Neural cell (in vitro differentiated cells): ENCODE measurements around the gene PXDN. TPM values are rescaled to one million over a fixed set of nuclear protein-coding genes. Genes with fewer than 3 reads are reported as not detected.

Experiments used
- H2AFZ ChIP-seq: fragments of 200-600, 300-800 bp; sonication (generic), shearing (Covaris generic); 2 replicates; pipeline ENCODE4 v1.6.0; 2014; ENCODE audit warnings: low read depth, mild to moderate bottlenecking, antibody characterized with exemption, low read length, moderate library complexity
- H3F3A ChIP-seq: fragments of 200-600 bp; shearing (Covaris generic); 2 replicates; pipeline ENCODE4 v1.6.1; 2016; ENCODE audit warnings: mild to moderate bottlenecking, moderate library complexity, mixed read lengths, antibody characterized with exemption, low read length; ENCODE audit not compliant: insufficient read depth, poor library complexity, severe bottlenecking
- H3K27ac ChIP-seq: fragments of 200-600, 300-800 bp; sonication (generic), shearing (Covaris generic); 2 replicates; pipeline ENCODE4 v1.5.1; 2014; ENCODE audit warnings: mild to moderate bottlenecking, low read length, moderate library complexity
- H3K27me3 ChIP-seq: fragments of 300-800, 200-600 bp; sonication (generic), shearing (Covaris generic); 2 replicates; pipeline ENCODE4 v1.6.0; 2014; ENCODE audit warnings: mild to moderate bottlenecking, low read depth, low read length, moderate library complexity; ENCODE audit not compliant: insufficient read depth
- H3K36me3 ChIP-seq: fragments of 300-800, 200-600 bp; sonication (generic), shearing (Covaris generic); 2 replicates; pipeline ENCODE4 v1.5.1; 2014; ENCODE audit warnings: mild to moderate bottlenecking, antibody characterized with exemption, low read length, moderate library complexity; ENCODE audit not compliant: insufficient read depth
- H3K4me2 ChIP-seq: fragments of 300-800, 200-600 bp; sonication (generic), shearing (Covaris generic); 2 replicates; pipeline ENCODE4 v1.6.0; 2014; ENCODE audit warnings: mild to moderate bottlenecking, low read length
- H3K4me3 ChIP-seq: fragments of 300-800, 200-600 bp; sonication (generic), shearing (Covaris generic); 2 replicates; pipeline ENCODE4 v1.5.1; 2014; ENCODE audit warnings: mild to moderate bottlenecking, low read length, moderate library complexity
- H3K79me2 ChIP-seq: fragments of 200-600 bp; shearing (Covaris generic); replicated peaks from 2 replicates; pipeline ENCODE4 v1.6.0; 2014; ENCODE audit warnings: mild to moderate bottlenecking, low read length, moderate library complexity; ENCODE audit not compliant: insufficient read depth
- H3K9ac ChIP-seq: fragments of 300-800, 200-600 bp; sonication (generic), shearing (Covaris generic); 2 replicates; pipeline ENCODE4 v1.6.1; 2016; ENCODE audit warnings: mild to moderate bottlenecking, low read length, mixed read lengths
- H3K9me2 ChIP-seq: fragments of 200-600 bp; shearing (Covaris generic); 2 replicates; pipeline ENCODE4 v1.6.1; 2016; ENCODE audit warnings: mild to moderate bottlenecking, low read length, mixed read lengths; ENCODE audit not compliant: insufficient read depth
- H3K9me3 ChIP-seq: fragments of 200-600, 300-800 bp; sonication (generic), shearing (Covaris generic); 2 replicates; pipeline ENCODE4 v1.6.1; 2016; ENCODE audit warnings: mild to moderate bottlenecking, mixed run types, low read length, moderate library complexity, mixed read lengths
- H4K20me1 ChIP-seq: fragments of 200-600 bp; shearing (Covaris generic); 2 replicates; pipeline ENCODE4 v1.6.1; 2016; ENCODE audit warnings: mild to moderate bottlenecking, mixed run types; ENCODE audit not compliant: insufficient read depth
- EP300 ChIP-seq: fragments of 450-650 bp; conservative IDR thresholded peaks from 2 replicates; pipeline ENCODE4 v1.6.1; 2014; ENCODE audit warnings: antibody characterized with exemption, mild to moderate bottlenecking, moderate library complexity; ENCODE audit not compliant: poor library complexity, severe bottlenecking
- EZH2 ChIP-seq: fragments of 200-600, 300-800 bp; shearing (Covaris generic), sonication (generic); IDR thresholded peaks from 2 replicates; pipeline ENCODE4 v1.6.1; 2014; ENCODE audit warnings: antibody characterized with exemption, low read length, borderline replicate concordance, mild to moderate bottlenecking; ENCODE audit not compliant: insufficient read depth, poor library complexity, severe bottlenecking
- MXI1 ChIP-seq: fragments of 450-650 bp; conservative IDR thresholded peaks from 2 replicates; pipeline ENCODE4 v1.6.1; 2014; ENCODE audit warnings: antibody characterized with exemption, mild to moderate bottlenecking; ENCODE audit not compliant: poor library complexity, severe bottlenecking
- POLR2AphosphoS5 ChIP-seq: IDR thresholded peaks from 2 replicates; pipeline ENCODE4 v1.6.1; 2012
- RAD21 ChIP-seq: fragments of 450-650 bp; conservative IDR thresholded peaks from 2 replicates; pipeline ENCODE4 v1.6.1; 2014; ENCODE audit warnings: antibody characterized with exemption, mild to moderate bottlenecking, moderate library complexity
- SMC3 ChIP-seq: fragments of 450-650 bp; conservative IDR thresholded peaks from 2 replicates; pipeline ENCODE4 v1.6.1; 2014; ENCODE audit warnings: antibody characterized with exemption, mild to moderate bottlenecking, moderate library complexity; ENCODE audit not compliant: poor library complexity
- TAF1 ChIP-seq: IDR thresholded peaks from 2 replicates; pipeline ENCODE4 v1.6.1; 2012; ENCODE audit warnings: low read depth
- polyA plus RNA-seq: library from polyadenylated mRNA; depleted of rRNA; stranded (reverse); fragments of >200 nt; gene quantifications from 2 replicates; pipeline ENCODE4 v1.2.3, GENCODE V29; 2014
- TF ChIP-seq, protein P1 (sequence below): IDR thresholded peaks from 2 replicates; pipeline ENCODE4 v1.6.1; 2012; ENCODE audit warnings: borderline replicate concordance
- TF ChIP-seq, protein P2 (sequence below): fragments of 450-650 bp; IDR thresholded peaks from 2 replicates; pipeline ENCODE4 v1.5.1; 2014; ENCODE audit warnings: antibody characterized with exemption, mild to moderate bottlenecking, moderate library complexity; ENCODE audit not compliant: poor library complexity, severe bottlenecking

PXDN gene
- polyA plus RNA-seq, 1 donor from 2014 or later, result 181 TPM

DNA sequence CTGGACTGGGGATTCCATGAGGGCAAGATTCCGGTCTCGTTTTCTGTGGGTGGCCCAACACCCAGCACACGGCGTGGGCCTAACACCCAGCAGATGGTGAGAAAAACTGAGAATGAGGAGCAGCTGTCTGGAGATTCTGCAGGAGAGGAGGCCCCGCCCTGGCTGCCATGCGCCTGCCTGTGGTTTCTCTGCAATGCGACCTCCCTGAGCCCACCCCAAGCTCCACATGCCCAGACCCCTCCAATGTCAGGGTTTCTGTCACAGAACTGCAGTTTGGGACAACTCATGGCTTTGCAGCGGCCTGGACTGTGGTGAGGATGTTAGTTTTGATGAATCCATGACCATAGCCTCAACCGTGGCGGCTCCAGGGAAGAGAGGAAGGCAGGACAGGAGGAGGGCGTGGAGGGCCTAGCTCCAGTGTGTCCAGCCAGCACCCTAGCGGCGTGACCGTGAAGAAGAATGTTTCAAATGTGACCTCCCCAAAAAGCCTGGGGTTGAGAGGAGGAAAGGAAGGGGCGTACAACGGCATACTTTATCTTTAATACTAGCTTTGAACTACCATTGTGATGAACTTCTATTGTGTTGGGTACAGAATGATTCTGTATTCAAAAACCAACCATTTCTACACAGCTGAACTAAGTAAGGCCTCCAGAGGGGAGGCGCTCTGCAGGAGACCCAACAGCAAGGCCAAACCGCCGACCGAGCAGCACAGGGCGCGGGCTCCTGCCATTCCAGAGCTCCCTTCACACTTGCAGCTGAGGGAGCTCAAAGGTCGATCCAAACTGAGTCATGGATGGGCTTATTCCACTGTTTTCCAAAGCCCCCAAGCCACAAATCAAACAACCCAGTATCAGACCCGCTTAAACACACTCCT, 3.4 kb downstream of the PXDN start:
- no peak overlapping the region for H3K9ac ChIP-seq
- H3K4me2 ChIP-seq, result no peak overlapping the region
- no peaks in the 10 kb centered on the region for H3K9me2 ChIP-seq
- H3K27ac ChIP-seq, result no peak overlapping the region
- no peak for TF ChIP-seq EZH2
- TF ChIP-seq RAD21, result no peak
- no peak for TF ChIP-seq MXI1
- TF ChIP-seq SMC3, result no peak
- TF ChIP-seq EP300, result no peak
- TF ChIP-seq, protein P1, sequence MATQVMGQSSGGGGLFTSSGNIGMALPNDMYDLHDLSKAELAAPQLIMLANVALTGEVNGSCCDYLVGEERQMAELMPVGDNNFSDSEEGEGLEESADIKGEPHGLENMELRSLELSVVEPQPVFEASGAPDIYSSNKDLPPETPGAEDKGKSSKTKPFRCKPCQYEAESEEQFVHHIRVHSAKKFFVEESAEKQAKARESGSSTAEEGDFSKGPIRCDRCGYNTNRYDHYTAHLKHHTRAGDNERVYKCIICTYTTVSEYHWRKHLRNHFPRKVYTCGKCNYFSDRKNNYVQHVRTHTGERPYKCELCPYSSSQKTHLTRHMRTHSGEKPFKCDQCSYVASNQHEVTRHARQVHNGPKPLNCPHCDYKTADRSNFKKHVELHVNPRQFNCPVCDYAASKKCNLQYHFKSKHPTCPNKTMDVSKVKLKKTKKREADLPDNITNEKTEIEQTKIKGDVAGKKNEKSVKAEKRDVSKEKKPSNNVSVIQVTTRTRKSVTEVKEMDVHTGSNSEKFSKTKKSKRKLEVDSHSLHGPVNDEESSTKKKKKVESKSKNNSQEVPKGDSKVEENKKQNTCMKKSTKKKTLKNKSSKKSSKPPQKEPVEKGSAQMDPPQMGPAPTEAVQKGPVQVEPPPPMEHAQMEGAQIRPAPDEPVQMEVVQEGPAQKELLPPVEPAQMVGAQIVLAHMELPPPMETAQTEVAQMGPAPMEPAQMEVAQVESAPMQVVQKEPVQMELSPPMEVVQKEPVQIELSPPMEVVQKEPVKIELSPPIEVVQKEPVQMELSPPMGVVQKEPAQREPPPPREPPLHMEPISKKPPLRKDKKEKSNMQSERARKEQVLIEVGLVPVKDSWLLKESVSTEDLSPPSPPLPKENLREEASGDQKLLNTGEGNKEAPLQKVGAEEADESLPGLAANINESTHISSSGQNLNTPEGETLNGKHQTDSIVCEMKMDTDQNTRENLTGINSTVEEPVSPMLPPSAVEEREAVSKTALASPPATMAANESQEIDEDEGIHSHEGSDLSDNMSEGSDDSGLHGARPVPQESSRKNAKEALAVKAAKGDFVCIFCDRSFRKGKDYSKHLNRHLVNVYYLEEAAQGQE, result no peak
- TF ChIP-seq POLR2AphosphoS5, result no peak
- TF ChIP-seq, protein P2, sequence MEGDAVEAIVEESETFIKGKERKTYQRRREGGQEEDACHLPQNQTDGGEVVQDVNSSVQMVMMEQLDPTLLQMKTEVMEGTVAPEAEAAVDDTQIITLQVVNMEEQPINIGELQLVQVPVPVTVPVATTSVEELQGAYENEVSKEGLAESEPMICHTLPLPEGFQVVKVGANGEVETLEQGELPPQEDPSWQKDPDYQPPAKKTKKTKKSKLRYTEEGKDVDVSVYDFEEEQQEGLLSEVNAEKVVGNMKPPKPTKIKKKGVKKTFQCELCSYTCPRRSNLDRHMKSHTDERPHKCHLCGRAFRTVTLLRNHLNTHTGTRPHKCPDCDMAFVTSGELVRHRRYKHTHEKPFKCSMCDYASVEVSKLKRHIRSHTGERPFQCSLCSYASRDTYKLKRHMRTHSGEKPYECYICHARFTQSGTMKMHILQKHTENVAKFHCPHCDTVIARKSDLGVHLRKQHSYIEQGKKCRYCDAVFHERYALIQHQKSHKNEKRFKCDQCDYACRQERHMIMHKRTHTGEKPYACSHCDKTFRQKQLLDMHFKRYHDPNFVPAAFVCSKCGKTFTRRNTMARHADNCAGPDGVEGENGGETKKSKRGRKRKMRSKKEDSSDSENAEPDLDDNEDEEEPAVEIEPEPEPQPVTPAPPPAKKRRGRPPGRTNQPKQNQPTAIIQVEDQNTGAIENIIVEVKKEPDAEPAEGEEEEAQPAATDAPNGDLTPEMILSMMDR, result no peak
- no peak for TF ChIP-seq TAF1
- peaks cover 9% of the 10 kb centered on the region for H3K9me3 ChIP-seq
- H3K27me3 ChIP-seq, result no peaks in the 10 kb centered on the region
- H3K4me3 ChIP-seq, result no peak overlapping the region
- no peaks in the 10 kb centered on the region for H4K20me1 ChIP-seq
- H3K36me3 ChIP-seq, result no peaks in the 10 kb centered on the region
- H3F3A ChIP-seq, result no peaks in the 10 kb centered on the region
- H2AFZ ChIP-seq, result no peak overlapping the region
- H3K79me2 ChIP-seq, result peaks cover 73% of the 10 kb centered on the region

DNA sequence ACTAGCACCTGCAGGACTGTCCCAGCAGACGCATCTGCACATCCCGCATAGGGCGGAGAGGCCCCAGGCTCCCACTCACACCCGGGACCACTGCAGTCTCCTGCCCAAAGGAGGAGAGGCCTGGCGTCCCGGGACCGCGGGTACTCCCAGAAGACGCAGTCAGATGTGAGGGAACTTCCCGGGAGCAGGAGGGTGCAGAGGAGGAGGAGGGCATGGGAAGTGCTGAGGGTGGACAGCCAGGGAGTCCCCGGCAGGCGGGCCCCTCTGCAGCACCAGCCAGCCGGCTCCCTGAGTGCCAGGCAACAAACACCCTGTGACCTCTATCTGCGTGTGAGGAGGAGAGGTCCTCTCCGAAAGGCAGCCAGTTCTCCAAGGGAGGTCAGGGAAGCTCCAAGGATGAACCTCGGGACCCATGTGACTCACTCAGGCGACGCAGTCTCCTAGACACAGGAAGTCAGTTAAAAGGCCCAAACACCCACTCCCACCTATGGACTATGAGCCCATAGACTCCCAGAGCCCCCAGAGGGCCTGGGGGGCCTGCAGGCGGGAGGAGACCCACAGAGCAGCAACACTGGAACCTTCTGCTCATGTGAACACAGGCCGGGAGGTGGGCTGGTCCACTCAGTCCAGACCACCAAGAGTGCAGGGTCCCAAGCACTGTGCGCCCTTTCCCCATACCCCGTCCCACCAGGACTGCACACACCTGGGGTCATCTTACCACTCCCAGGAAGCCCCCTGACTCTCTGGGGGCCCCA, 4.2 kb downstream of the PXDN start:
- no peaks in the 10 kb centered on the region for H3K9me2 ChIP-seq
- TF ChIP-seq POLR2AphosphoS5 (no peak), MXI1 (no peak), SMC3 (no peak), RAD21 (no peak), TAF1 (no peak), EP300 (no peak), EZH2 (no peak)
- TF ChIP-seq, protein P1, result no peak
- TF ChIP-seq, protein P2, result no peak
- no peak overlapping the region for H3K4me2 ChIP-seq
- no peaks in the 10 kb centered on the region for H3K36me3 ChIP-seq
- peaks cover 77% of the 10 kb centered on the region for H3K79me2 ChIP-seq
- H4K20me1 ChIP-seq, result no peaks in the 10 kb centered on the region
- H3F3A ChIP-seq, result no peaks in the 10 kb centered on the region
- H3K4me3 ChIP-seq, result no peak overlapping the region
- H3K9me3 ChIP-seq, result peaks cover 11% of the 10 kb centered on the region
- no peak overlapping the region for H2AFZ ChIP-seq
- H3K9ac ChIP-seq, result no peak overlapping the region
- no peak overlapping the region for H3K27ac ChIP-seq
- no peaks in the 10 kb centered on the region for H3K27me3 ChIP-seq
